ENCODE data around the gene BHLHA15. TPM values are rescaled to one million over a fixed set of nuclear protein-coding genes. Genes with fewer than 3 reads are reported as not detected.
A peak's percentile ranks its signal among the peaks of the same experiment; 100 is the strongest.

Gene BHLHA15
- total RNA-seq, 2 experiments from 2014 or later, result not detected

GRCh38 chr7:98203261-98203963 lies 7.8 kb upstream of the BHLHA15 start:
- intact Hi-C loops (cut with DNase I, micrococcal nuclease), result loop anchor here in 1 of 2 experiments (2.0 kb wide), 1 partner anchor 47 kb away; no protein-coding TSS in a partner anchor
- Mint-ChIP-seq H3K27ac (peak overlapping the region; percentile 80), H3K4me3 (peak overlapping the region; percentile 48), H3K9me3 (no peaks in the 10 kb centered on the region), H3K27me3 (no peaks in the 10 kb centered on the region), H3K4me1 (ENCODE audit: low read depth) (peaks cover 61% of the 10 kb centered on the region), H3K36me3 (ENCODE audit: low read depth) (peaks cover 67% of the 10 kb centered on the region)
- H3K27me3 ChIP-seq (ENCODE audit: control insufficient read depth in 1 of 2, insufficient read depth in 2 of 2, low read length in 2 of 2), result no peaks in the 10 kb centered on the region
- H3K27ac ChIP-seq (ENCODE audit: low read depth in 1 of 2, low read length in 2 of 2), result peak overlapping the region; percentile 3 to 40
- peaks cover 36% of the 10 kb centered on the region for H3K4me1 ChIP-seq (ENCODE audit: insufficient read depth, low read length)
- H3K4me3 ChIP-seq (ENCODE audit: low read length), result peak overlapping the region; percentile 25
- peaks cover 31% of the 10 kb centered on the region for H3K36me3 ChIP-seq (ENCODE audit: insufficient read depth, low read length)
- peaks cover 0 to 3% of the 10 kb centered on the region in 2 experiments for H3K9me3 ChIP-seq (ENCODE audit: control insufficient read depth in 1 of 2, insufficient read depth in 1 of 2, low read length in 2 of 2)
- ChIA-PET CTCF (interaction anchor here (0.9 to 1.8 kb wide), 2 partner anchors 18 to 198 kb away, joined by 4 to 5 read pairs; partner anchors contain the start of gene BAIAP2L1), POLR2A (interaction anchor here (0.5 to 4.6 kb wide), 4 partner anchors 8 to 331 kb away, joined by 3 to 62 read pairs (median 10); partner anchors contain the start of genes ASNS, BHLHA15 and TECPR1)
- TF ChIP-seq, protein P1, sequence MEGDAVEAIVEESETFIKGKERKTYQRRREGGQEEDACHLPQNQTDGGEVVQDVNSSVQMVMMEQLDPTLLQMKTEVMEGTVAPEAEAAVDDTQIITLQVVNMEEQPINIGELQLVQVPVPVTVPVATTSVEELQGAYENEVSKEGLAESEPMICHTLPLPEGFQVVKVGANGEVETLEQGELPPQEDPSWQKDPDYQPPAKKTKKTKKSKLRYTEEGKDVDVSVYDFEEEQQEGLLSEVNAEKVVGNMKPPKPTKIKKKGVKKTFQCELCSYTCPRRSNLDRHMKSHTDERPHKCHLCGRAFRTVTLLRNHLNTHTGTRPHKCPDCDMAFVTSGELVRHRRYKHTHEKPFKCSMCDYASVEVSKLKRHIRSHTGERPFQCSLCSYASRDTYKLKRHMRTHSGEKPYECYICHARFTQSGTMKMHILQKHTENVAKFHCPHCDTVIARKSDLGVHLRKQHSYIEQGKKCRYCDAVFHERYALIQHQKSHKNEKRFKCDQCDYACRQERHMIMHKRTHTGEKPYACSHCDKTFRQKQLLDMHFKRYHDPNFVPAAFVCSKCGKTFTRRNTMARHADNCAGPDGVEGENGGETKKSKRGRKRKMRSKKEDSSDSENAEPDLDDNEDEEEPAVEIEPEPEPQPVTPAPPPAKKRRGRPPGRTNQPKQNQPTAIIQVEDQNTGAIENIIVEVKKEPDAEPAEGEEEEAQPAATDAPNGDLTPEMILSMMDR (IDR thresholded peaks at IDR 0.05), result no peak
- ATAC-seq (ENCODE audit: poor library complexity) (no peak), DNase-seq (peak in 1 of 14 experiments; percentile 21)

GRCh38 chr7:98203964-98204605 lies 7.2 kb upstream of the BHLHA15 start:
- Histone ChIP-seq H3K27ac (ENCODE audit: low read depth in 1 of 2, low read length in 2 of 2) (peak overlapping the region in 1 of 2 donors; percentile 3), H3K27me3 (ENCODE audit: control insufficient read depth in 1 of 2, insufficient read depth in 2 of 2, low read length in 2 of 2) (no peaks in the 10 kb centered on the region), H3K9me3 (ENCODE audit: control insufficient read depth in 1 of 2, insufficient read depth in 1 of 2, low read length in 2 of 2) (no peaks in the 10 kb centered on the region), H3K4me1 (ENCODE audit: insufficient read depth, low read length) (peaks cover 36% of the 10 kb centered on the region), H3K4me3 (ENCODE audit: low read length) (no peak overlapping the region), H3K36me3 (ENCODE audit: insufficient read depth, low read length) (peaks cover 31% of the 10 kb centered on the region)
- Mint-ChIP-seq H3K4me1 (ENCODE audit: low read depth) (peaks cover 57% of the 10 kb centered on the region), H3K27ac (peak overlapping the region; percentile 80), H3K27me3 (no peaks in the 10 kb centered on the region), H3K9me3 (no peaks in the 10 kb centered on the region), H3K36me3 (ENCODE audit: low read depth) (peaks cover 60% of the 10 kb centered on the region), H3K4me3 (peak overlapping the region; percentile 48)
- DNase-seq, result no peak
- TF ChIP-seq, protein P1 (IDR thresholded peaks at IDR 0.05), result no peak
- POLR2A ChIA-PET, result interaction anchor here (0.5 to 4.6 kb wide), 3 partner anchors 12 to 332 kb away, joined by 3 to 62 read pairs (median 3); partner anchors contain the start of genes ASNS and TECPR1
- intact Hi-C loops (cut with DNase I, micrococcal nuclease), result loop anchor here in 1 of 2 experiments (2.0 kb wide), 1 partner anchor 47 kb away; no protein-coding TSS in a partner anchor
- CTCF ChIA-PET, result interaction anchor here (1.8 kb wide), 1 partner anchor 197 kb away, joined by 5 read pairs; the partner anchor contains the start of gene BAIAP2L1
- no peak for ATAC-seq (ENCODE audit: poor library complexity)

DNA sequence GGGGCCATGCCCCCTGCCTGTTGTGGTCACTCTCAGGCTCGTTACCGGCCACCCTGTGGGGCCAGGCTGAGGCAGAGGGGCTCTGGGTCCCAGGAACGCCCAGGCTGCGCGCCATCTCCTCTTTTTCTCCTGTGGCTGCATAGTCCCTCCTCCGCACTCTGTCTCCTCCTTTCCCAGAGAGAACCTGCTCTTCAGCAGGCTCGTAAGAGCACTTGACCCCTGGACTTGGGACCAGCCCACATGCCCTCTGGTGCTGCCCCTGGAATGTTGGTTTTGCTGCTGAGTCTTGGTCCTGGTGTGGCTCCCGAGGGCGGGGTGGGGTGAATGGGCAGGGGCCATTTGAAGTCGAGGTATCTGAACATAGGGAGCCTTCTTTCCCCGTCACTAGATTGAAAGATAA lies 6.6 kb upstream of the BHLHA15 start:
- POLR2A ChIA-PET, result interaction anchor here (0.7 to 4.6 kb wide), 2 partner anchors 12 to 46 kb away, joined by 3 to 62 read pairs; partner anchors contain the start of gene TECPR1

More for the DNA sequence above, 6.6 kb upstream of the BHLHA15 start:
- H3K27ac Mint-ChIP-seq, result peak overlapping the region; percentile 24
- H3K4me1 ChIP-seq (ENCODE audit: insufficient read depth, low read length), result peaks cover 36% of the 10 kb centered on the region
- no peak overlapping the region for H3K4me3 Mint-ChIP-seq
- ATAC-seq (ENCODE audit: poor library complexity) (no peak), DNase-seq (no peak)
- H3K27me3 ChIP-seq (ENCODE audit: control insufficient read depth in 1 of 2, insufficient read depth in 2 of 2, low read length in 2 of 2), result no peaks in the 10 kb centered on the region
- peaks cover 54% of the 10 kb centered on the region for H3K4me1 Mint-ChIP-seq (ENCODE audit: low read depth)
- no peaks in the 10 kb centered on the region for H3K27me3 Mint-ChIP-seq
- no peak overlapping the region for H3K27ac ChIP-seq (ENCODE audit: low read depth in 1 of 2, low read length in 2 of 2)
- CTCF ChIA-PET, result no interaction called here
- peaks cover 31% of the 10 kb centered on the region for H3K36me3 ChIP-seq (ENCODE audit: insufficient read depth, low read length)
- TF ChIP-seq, protein P1 (IDR thresholded peaks at IDR 0.05), result no peak
- no peak overlapping the region for H3K4me3 ChIP-seq (ENCODE audit: low read length)
- intact Hi-C loops (cut with DNase I, micrococcal nuclease), result no loop called here
- peaks cover 54% of the 10 kb centered on the region for H3K36me3 Mint-ChIP-seq (ENCODE audit: low read depth)
- H3K9me3 ChIP-seq (ENCODE audit: control insufficient read depth in 1 of 2, insufficient read depth in 1 of 2, low read length in 2 of 2), result no peaks in the 10 kb centered on the region
- no peaks in the 10 kb centered on the region for H3K9me3 Mint-ChIP-seq
